HepG2 (cell line): ENCODE data around the gene GKN1. TPM values are rescaled to one million over a fixed set of nuclear protein-coding genes. Genes with fewer than 3 reads are reported as not detected.

ENCODE experiments used
- DR1 ChIP-seq: sonication (generic); formaldehyde crosslinking; IDR thresholded peaks from 2 replicates; pipeline ENCODE4 v1.8.0; 2021; ENCODE audit warnings: mild to moderate bottlenecking, missing genetic modification reagents, inconsistent platforms
- FOXA1 ChIP-seq, 2 experiments: fragments of 450-650 bp in 1 of 2; sonication (generic) in 1 of 2; formaldehyde crosslinking in 1 of 2; IDR thresholded peaks; 2 replicates each; pipeline versions ENCODE4 v1.4.0 to v1.6.1; 2016 to 2020; ENCODE audit warnings: missing genetic modification reagents in 1 of 2
- FOXA3 ChIP-seq: IDR thresholded peaks from 2 replicates; pipeline ENCODE4 v1.6.1; 2016; ENCODE audit warnings: missing genetic modification reagents, missing compliant biosample characterization
- GFI1 ChIP-seq: sonication (generic); formaldehyde crosslinking; IDR thresholded peaks from 2 replicates; pipeline ENCODE4 v1.5.0; 2020; ENCODE audit warnings: missing genetic modification reagents, mild to moderate bottlenecking, borderline replicate concordance
- KIAA2018 ChIP-seq: sonication (generic); formaldehyde crosslinking; IDR thresholded peaks from 2 replicates; pipeline ENCODE4 v1.5.0; 2020; ENCODE audit warnings: mild to moderate bottlenecking, missing genetic modification reagents, borderline replicate concordance
- PATZ1 ChIP-seq: sonication (generic); formaldehyde crosslinking; IDR thresholded peaks from 2 replicates; pipeline ENCODE4 v1.4.0; 2020; ENCODE audit warnings: missing genetic modification reagents
- PCBP1 ChIP-seq: fragments of 200-400 bp; formaldehyde crosslinking; IDR thresholded peaks from 2 replicates; pipeline ENCODE4 v1.6.1; 2017; ENCODE audit warnings: mild to moderate bottlenecking, low read depth, low read length, borderline replicate concordance
- SAFB2 ChIP-seq: sonication (generic); formaldehyde crosslinking; IDR thresholded peaks from 2 replicates; pipeline ENCODE4 v1.5.1; 2020; ENCODE audit warnings: missing genetic modification reagents, low read depth, mild to moderate bottlenecking, borderline replicate concordance
- SOX6 ChIP-seq, 2 experiments: fragments of 450-650 bp in 1 of 2; sonication (generic) in 1 of 2; formaldehyde crosslinking in 1 of 2; IDR thresholded peaks; 2 replicates each; pipeline versions ENCODE4 v1.4.0 to v1.6.1; 2017 to 2020; ENCODE audit warnings: antibody characterized with exemption in 1 of 2, mild to moderate bottlenecking in 1 of 2, missing genetic modification reagents in 1 of 2
- TIGD3 ChIP-seq: sonication (generic); formaldehyde crosslinking; IDR thresholded peaks from 2 replicates; pipeline ENCODE4 v1.5.1; 2020; ENCODE audit warnings: mild to moderate bottlenecking, missing genetic modification reagents, borderline replicate concordance
- ZBTB20 ChIP-seq: sonication (generic); formaldehyde crosslinking; IDR thresholded peaks from 2 replicates; pipeline ENCODE4 v1.8.1; 2023; ENCODE audit warnings: missing genetic modification reagents, low read depth, mild to moderate bottlenecking, borderline replicate concordance
- ZMYM3 ChIP-seq: sonication (generic); formaldehyde crosslinking; IDR thresholded peaks from 2 replicates; pipeline ENCODE4 v1.5.1; 2020; ENCODE audit warnings: mild to moderate bottlenecking, missing genetic modification reagents
- ZNF230 ChIP-seq: sonication (generic); formaldehyde crosslinking; IDR thresholded peaks from 2 replicates; pipeline ENCODE4 v1.4.0; 2020; ENCODE audit warnings: mild to moderate bottlenecking, missing genetic modification reagents
- ZNF432 ChIP-seq: sonication (generic); formaldehyde crosslinking; IDR thresholded peaks from 2 replicates; pipeline ENCODE4 v1.5.0; 2020; ENCODE audit warnings: missing genetic modification reagents, mild to moderate bottlenecking, borderline replicate concordance
- ZNF558 ChIP-seq: sonication (generic); formaldehyde crosslinking; IDR thresholded peaks from 2 replicates; pipeline ENCODE4 v1.9.0; 2022; ENCODE audit warnings: mild to moderate bottlenecking, missing genetic modification reagents, borderline replicate concordance
- polyA plus RNA-seq, 8 experiments: library from polyadenylated mRNA; depleted of rRNA in 3 of 8; stranded (reverse) in 7 of 8; unstranded in 1 of 8; fragments of >200 nt; fragmentation: Illumina TruSeq in 4 of 8; extraction: Trizol in 4 of 8; gene quantifications; 2 replicates each; pipeline versions ENCODE4 v1.2.1 to v1.2.3, GENCODE V29; 2011 to 2016; ENCODE audit warnings: low read depth in 4 of 8, missing spikeins in 1 of 8, mixed read lengths in 1 of 8; ENCODE audit not compliant: insufficient read depth in 1 of 8
- total RNA-seq, 5 experiments: library from RNA; depleted of rRNA; stranded (reverse); fragments of >200 nt; fragmentation: Illumina TruSeq; extraction: Trizol; gene quantifications; 2 replicates each; pipeline ENCODE4 v1.2.3, GENCODE V29; 2016; ENCODE audit warnings: low read depth in 1 of 5

The GKN1 gene
- total and polyA plus RNA-seq, 2 of the 13 experiments (the other 11 are each of a cell fraction or from before 2014, with no cell fraction given) = not detected

GRCh38 chr2:68993660-68994059 is 19.2 kb downstream of the GKN1 start (continued):
- TF ChIP-seq ZNF432 (CRISPR knock-in tag) = no peak
- no peak for TF ChIP-seq ZNF558 (CRISPR knock-in tag)
- TF ChIP-seq FOXA3 (CRISPR knock-in tag) = peak; percentile 48
- TF ChIP-seq KIAA2018 (CRISPR knock-in tag) = no peak
- TF ChIP-seq ZNF230 (CRISPR knock-in tag) = no peak
- TF ChIP-seq ZBTB20 = no peak
- peak; percentile 33; the same call in 1 of the 2 replicates for TF ChIP-seq PATZ1
- TF ChIP-seq PCBP1 = no peak
- no peak for TF ChIP-seq SOX6 (IDR thresholded peaks at IDR 0.05)
- TF ChIP-seq SOX6 (CRISPR knock-in tag; IDR thresholded peaks at IDR 0.05) = peak; percentile 46; the same call in 1 of the 2 replicates
- TF ChIP-seq ZMYM3 = no peak
- no peak for TF ChIP-seq DR1 (CRISPR knock-in tag)
- TF ChIP-seq GFI1 (CRISPR knock-in tag) = no peak
- TF ChIP-seq SAFB2 (CRISPR knock-in tag) = no peak
- no peak for TF ChIP-seq FOXA1 (IDR thresholded peaks at IDR 0.05)
- peak; percentile 33; the same call in 1 of the 2 replicates for TF ChIP-seq FOXA1 (CRISPR knock-in tag; IDR thresholded peaks at IDR 0.05)
- TF ChIP-seq TIGD3 (CRISPR knock-in tag) = no peak
